ENCODE measurements around the gene SLC37A1.
A peak's percentile ranks its signal among the peaks of the same experiment; 100 is the strongest.

Gene SLC37A1

DNA sequence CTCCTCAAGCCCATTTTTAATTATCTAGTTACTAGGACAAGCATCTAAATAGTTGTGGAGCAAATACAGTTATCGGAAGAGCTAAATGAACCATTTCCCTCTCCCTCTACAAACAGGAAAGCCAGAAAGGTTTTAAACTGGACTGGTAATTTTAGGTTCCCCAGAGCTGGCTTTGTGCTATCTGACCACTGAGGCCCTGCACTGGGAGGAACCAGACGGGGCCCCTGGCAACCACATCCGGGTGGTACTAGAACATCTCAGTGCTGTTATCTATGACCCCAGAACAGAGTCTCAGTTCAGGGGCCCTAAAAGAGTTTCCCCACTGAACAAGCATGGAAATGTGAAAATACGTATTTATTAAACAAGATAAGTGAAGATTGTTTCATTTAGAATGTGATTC lies 9.9 kb upstream of the SLC37A1 start:
- H3K4me3 ChIP-seq (ENCODE audit: low read depth, low read length), result no peak overlapping the region

DNA sequence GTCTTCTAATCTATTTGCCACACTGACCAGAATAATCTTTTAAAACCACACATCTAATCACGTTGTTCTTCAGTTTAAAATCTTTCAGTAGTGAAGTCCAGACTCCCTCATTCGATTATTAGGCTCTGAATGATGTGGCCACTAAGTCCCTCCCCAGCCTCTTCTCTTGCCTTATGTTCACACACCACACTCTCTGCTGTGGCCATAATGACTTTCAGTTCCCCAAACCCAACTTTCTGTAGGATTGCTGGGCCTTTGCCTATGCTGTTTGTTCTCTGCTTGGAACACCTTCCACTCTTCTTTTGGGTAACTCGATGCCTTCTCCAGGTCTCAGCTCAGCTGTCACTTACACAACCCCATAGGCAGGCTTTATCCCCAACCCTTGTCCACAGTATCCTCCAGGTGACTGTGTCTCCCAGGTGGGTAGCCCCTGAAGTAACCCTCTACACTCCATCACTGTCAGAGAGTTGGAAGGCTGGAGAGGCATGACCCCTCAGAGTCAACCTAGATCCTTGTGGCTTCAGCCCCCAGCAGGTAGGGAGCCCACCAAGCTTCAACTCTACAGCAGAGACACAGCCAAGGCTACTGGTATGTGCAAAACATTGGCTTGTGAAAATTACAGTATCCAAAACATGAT lies 8.4 kb upstream of the SLC37A1 start:
- H3K4me3 ChIP-seq (ENCODE audit: low read depth, low read length), result no peak overlapping the region

DNA sequence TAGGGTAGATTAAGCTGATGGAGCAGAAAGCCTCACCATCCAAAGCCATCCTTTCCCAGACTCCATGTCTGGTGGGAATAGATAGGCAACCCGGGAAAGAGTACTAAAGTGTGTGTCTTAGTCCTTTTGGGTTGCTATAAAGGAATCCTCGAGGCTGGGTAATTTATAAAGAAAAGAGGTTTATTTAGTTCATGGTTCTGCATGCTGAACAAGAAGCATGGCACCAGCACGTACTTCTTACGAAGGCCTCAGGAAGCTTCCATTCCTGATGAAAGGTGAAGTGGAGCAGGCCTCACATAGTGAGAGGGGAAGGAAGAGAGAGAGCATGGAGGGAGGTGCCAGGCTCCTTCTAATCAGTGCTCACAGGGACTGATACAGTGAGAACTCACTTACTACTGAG lies 6.2 kb upstream of the SLC37A1 start:
- no peak overlapping the region for H3K4me3 ChIP-seq (ENCODE audit: low read depth, low read length)

DNA sequence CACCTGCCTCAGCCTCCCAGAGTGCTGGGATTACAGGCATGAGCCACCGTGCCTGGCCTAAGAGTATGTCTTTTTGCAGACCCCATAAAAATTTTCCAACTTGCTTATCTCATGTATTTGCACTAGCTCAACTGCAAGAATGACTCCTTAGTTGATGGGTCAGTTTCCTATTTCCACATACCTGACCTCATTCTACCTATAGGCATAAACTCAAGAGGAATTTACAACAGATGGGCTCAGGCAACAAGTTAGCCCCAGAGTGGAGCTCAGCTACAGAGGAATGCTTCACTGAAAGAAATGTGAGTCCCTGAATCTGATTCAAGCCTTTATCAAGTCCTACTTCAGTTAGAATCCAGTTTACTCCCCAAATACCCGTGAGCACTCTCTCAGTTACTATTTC lies 5.3 kb upstream of the SLC37A1 start:
- H3K4me3 ChIP-seq (ENCODE audit: low read depth, low read length), result no peak overlapping the region

DNA sequence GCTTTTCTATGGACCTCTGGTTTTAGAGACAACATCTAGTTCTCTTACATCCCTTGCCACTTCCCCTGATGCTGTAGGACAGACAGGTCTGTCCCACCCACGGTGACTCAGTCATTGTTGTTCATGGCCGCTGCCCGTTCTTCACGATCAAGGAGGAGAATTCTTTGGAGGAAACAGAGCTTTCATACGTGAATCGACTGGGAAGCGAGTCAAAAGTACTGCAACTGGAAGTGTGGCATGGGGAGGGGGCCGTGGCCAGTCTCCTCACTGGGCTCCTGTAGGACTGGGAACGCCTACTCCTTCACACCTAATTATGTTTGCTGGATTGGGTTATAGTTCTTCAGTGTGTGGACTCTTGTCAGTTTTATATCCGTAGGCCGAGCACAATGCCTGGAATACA lies 4.4 kb upstream of the SLC37A1 start:
- H3K4me3 ChIP-seq (ENCODE audit: low read depth, low read length), result no peak overlapping the region

DNA sequence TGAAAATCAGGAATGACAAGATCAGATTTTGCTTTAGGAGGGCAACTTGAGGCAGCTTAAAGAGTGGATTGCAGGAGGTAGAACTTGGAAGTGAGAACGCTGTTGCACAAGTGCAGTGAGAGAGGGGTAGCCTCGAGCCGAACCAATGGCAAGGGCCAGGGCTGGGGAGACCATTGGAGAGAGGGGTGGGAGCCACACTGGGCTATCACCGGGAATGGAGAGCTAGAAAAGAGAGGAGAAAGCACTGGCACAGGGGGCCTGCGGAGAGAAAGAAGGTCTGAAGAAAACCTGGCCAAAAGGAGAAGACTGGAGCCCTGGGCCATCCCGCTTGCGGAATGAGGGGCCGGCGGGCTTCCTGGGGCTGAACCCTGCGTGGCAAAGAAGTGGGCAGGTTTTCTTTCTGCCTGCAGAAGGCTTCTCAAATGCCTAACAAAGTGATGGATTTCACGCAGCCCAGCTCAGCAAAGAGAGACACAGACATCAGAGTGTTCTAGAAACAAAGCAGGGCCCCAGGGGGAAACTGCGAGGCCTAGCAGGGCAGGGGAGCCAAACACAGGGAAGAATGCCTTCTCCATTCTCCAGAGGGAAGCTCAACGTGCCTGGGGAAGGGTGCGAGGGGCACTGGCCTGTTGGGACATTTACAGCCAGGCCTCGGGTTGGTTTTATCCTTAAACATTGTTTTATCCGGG lies 1.2 kb upstream of the SLC37A1 start:
- no peak overlapping the region for H3K4me3 ChIP-seq (ENCODE audit: low read depth, low read length)

DNA sequence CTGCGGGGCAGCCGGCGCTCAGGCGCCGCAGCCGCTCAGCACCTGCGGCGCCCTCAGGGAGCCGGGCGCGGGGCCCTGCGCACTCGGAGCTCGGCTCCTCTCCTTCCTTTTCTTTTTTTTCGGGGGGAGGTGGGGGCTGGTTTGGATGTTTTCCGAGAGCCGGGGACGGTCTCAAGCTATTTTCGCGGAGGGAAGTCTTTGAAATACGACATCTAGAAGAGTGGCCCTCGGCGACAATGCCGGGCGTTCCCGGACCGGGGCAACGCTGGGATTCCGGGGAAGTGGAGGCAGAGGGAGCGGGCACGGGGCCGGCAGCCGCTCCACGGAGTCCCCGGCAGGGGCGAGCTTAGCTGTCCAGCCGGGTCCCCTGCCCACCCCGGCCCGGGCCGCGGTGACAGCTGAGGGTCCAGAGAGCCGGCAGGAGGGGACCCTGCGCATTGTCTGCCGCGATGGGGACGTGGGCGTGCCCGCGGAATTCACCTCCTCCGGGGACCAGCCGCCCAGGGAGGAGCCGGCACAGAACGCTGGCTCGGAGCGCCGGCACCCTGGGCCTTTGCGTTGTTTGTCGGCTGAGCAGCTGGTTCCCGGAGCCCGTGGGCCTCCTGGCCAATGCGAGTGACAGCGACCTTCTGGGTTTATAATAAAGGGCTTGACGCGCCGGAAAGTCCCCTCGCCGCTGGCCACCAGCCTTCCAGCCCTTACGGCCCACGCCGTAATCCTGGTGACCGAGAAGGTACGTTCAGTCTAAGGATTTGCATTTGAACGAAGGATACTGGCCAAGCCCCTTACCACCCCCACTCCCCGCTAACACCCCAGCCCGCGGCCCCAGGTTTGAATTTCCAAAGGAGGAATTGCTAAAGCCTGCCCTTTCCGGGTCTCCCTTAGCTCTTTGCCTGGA lies 582 bp downstream of the SLC37A1 start:
- H3K4me3 ChIP-seq (ENCODE audit: low read depth, low read length), result peak overlapping the region; percentile 51

DNA sequence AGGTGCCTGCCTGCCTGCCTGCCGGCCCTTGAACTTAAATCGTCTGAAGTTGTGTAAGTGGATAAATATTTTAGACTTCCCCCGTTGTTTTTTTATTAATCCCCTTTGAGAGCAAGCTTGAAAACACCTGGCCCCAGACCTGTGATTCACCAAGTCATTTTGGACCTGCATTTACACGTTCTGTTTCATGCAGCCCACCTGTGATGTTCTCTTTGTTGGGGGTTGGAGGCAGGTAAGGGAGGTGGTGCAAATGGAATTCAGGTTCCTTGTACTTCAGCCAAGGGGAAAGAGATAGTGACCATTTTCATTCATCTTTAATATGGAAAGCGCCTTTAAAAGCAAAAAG lies 1.2 kb downstream of the SLC37A1 start:
- H3K4me3 ChIP-seq (ENCODE audit: low read depth, low read length), result peak overlapping the region; percentile 51

DNA sequence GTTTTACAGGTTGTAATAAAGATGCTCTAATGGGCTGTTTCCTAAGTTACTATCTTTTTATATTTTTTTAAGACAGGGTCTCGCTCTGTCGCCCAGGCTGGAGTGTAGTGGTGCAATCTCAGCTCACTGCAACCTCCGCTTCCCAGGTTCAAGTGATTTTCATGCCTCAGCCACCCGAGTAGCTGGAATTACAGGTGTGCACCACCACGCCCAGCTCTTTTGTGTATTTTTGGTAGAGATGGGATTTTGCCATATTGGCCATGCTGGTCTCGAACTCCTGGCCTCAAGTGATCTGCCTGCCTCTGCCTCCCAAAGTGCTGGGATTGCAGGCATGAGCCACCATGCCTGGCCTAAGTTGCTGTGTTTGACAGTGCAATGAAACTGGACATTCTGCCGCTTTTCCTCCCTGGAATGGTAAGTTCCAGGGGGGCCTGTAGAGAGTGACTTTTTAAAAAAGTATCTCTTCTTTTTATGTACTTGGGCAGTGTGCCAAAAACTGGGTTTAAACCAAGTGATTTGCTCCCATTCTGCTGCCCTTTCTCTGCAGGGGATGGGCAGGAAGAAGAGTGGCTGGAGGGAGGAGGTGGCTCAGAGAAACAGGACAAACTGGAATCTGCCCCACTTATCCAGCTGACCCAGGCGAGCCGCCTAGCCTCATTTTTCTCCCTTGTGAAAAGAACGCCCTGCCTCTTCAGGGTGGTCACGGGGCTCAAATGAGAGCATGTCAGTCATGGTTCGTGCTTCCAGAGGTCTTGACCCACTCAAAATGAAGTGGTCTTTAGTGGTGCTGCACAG lies 2.3 kb downstream of the SLC37A1 start:
- H3K4me3 ChIP-seq (ENCODE audit: low read depth, low read length), result no peak overlapping the region

DNA sequence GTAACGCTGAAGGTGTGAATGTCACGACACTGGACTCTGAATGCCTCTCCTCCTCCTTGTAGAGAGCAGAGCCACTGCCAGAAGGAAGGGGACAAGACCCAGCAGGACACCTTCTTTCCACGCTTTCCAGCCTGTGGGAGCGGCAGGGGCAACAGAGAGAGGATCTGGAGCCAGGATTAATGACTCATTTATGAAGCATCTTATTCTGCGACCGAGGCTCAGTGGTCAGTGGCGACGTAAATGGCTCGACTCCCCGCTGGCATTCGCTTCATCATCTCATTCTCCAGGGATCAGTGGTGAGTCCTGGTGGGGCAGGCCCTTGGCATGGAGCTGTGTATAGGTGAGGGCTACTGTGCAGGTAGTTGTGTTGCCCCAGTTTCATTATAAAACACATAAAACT lies 4.6 kb downstream of the SLC37A1 start:
- no peak overlapping the region for H3K4me3 ChIP-seq (ENCODE audit: low read depth, low read length)

DNA sequence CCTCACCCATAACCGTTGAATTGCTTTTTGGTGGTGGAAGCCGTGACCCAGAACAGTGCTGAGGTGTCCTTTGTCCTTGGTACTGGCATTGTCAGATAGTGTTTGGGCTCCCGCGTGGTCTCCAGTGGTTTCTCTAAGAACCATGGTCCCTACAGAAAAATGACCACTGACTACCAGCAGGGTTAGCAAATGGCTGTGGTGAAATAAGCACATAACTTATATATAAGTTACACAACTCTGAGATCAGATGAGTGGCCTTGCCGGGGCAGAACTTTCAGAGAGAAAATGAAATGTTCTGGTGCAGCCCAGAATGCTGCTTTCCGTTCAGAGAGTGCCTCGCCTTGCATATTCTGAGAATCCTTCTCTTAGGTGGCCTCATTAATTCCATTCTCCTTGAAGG lies 5.0 kb downstream of the SLC37A1 start:
- no peak overlapping the region for H3K4me3 ChIP-seq (ENCODE audit: low read depth, low read length)

DNA sequence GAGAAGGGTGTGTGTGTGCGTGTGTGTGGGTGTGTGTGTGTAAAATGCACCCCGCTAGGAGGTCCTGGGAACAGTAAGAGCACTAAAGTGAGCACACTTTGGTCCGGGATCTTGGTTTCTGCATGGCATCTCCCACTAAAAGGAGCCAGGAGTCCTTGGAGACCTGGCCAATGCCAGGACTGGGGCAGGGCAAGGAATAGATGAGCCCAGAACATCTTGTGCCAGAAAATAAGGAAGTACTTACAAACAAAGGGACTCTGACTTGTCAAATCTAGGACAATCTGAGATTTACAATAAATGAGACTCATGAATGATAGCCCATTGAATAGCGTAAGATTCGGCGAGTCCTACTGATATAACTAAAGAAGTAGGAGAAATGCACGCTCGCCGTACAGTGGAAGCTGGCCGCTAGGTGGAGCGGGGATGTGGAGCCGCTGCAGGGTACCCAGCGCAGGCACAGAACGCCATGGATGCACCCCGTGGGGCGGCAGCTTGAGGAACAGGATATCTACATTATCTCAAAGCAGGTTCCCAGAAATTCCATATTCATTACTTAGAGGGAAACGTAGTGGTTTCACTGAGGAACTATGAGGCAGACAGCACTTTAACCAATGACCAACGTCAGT lies 7.1 kb downstream of the SLC37A1 start:
- no peak overlapping the region for H3K4me3 ChIP-seq (ENCODE audit: low read depth, low read length)

DNA sequence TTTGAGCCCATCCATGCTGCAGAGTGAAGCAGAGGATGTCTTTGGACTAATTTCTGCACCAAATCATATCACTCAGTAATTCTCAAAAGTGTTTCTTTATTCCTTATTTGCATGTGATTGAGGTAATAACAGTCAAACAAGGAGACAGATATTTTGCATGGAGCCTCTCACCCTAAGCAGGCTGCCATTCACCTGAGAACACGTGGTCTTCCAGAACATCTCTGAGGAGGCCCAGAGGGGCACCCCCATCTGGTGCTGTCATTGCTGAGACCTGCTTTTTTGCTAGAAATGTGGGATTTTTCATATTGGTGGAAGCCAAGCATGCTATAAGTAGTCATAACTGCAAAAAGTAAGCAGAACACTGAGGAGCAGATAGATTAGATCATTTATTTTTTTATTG lies 7.7 kb downstream of the SLC37A1 start:
- no peak overlapping the region for H3K4me3 ChIP-seq (ENCODE audit: low read depth, low read length)

DNA sequence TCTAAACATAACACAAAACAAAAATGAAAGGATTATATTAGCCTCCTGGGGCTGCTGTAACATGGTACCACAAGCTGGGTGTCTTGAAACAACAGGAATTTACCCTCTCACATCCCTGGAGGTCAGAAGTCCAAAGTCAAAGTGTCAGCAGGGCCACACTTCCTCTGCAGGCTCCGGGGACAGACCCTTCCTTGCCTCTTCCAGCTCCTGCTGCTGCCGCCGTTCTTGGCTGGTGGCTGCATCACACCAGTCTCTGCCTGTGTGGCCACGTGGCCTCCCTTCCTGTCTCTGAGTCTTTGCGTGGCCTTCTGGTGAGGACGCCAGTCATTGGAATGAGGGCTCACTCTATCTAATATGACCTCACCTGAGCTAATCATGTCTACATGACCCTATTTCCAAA lies 8.2 kb downstream of the SLC37A1 start:
- H3K4me3 ChIP-seq (ENCODE audit: low read depth, low read length), result no peak overlapping the region

DNA sequence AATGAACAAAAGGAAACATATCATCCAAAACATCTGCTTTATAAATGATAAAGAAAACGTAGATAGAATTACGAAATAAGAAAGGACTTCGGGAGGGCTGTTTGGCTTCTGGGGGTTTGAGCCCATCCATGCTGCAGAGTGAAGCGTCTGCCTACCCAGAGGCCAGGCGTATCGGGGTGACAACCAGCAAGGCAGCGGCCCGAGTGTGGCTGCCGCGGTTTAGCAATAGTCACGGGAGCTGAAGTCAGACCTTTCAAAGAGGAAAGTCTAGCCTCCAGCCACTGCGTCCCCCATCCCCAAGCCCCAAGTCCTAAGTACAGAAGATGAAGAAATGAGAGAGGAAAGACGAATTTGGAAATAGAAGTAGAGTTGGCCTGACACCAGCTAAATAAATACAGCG lies 8.6 kb downstream of the SLC37A1 start:
- no peak overlapping the region for H3K4me3 ChIP-seq (ENCODE audit: low read depth, low read length)

DNA sequence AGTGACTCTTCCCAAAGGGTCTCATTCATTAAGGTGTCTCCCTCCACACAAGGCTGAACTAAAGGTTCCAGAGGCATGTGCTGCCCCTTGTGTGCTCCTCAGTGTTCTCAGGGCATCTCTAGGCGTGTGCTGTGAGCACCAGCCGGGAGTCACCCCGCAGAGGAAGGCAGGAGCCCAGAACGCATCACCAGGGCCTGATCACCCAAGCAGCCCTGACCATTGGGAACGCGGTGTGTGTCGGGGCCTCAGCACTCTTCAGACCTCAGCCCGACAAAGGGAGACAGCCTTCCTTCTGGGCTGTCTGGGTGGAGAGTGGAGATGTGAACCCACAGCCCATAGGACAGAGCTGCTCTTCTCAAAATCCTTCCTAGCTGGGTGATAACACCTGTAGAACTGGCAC lies 9.1 kb downstream of the SLC37A1 start:
- H3K4me3 ChIP-seq (ENCODE audit: low read depth, low read length), result no peak overlapping the region

DNA sequence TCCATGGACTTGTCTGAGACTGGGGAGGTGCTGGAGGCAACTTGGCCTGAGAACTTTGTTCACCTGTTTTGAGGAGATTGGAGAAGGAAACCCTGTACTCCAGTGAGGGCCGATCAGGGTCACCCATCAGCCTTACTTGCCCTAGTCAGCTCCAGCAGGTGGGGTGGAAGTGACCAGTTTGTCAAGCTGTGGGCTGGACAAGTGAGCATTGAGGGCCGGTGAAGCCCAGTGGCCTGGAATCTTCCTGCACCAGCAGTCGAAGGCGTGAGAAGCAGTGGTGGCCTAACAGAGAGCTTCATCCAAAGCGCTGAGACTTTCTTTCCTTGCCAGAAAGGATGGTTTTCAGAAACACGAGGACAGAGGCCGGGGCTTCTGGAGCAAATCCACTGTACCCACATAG lies 9.6 kb downstream of the SLC37A1 start:
- no peak overlapping the region for H3K4me3 ChIP-seq (ENCODE audit: low read depth, low read length)

DNA sequence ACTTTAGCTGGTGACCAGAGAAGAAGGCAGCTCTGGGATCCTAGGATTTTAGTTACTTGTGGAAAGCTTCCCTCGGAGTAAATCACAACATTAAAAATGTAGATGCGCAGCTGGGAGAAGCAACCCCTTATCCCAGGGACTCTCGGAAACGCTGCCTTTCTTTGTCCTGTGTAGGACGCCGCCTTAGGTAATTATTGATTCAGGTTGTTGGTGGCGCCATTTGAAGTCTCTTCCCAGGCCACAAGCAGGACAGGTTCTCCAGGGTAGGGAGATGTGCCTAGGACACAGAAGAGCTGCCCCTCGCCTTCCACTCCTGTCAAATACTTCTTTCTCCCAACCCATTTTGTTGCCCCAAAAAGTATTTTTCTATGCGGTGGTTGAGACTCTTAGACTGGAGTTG lies 10.3 kb downstream of the SLC37A1 start:
- no peak overlapping the region for H3K4me3 ChIP-seq (ENCODE audit: low read depth, low read length)

DNA sequence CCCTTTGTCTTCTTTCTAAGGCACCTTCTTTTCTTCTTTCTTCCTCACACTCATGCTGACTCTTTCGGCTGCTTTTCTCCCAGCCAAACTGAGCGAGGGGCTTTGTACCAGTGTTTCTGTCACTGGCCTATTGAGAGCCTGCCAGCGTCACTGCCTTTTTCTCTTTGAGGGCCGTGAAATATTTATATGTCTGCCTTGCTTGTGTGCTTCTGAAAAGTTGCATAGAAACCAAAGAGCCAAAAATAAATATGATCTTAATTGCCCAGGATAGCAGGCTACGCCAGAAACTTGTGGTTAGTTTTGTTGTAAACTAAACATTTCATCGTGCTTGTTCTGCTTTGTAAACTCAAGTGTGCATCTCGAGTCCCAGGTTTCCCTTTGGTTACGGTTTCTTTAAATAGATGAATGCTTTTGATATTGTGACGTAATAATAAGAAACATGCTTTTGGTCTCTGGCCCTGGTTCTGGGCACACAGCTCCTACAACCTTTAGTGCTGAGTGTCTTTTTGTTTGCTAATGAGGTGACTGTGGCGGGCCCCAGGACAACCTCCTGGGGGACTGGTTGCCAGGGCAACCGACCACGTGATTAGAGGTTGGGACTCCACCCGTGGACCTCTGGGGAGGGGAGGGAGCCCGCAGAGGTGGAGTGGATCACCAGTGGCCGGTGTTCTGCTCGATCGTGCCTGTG lies 10.8 kb downstream of the SLC37A1 start:
- no peak overlapping the region for H3K4me3 ChIP-seq (ENCODE audit: low read depth, low read length)

DNA sequence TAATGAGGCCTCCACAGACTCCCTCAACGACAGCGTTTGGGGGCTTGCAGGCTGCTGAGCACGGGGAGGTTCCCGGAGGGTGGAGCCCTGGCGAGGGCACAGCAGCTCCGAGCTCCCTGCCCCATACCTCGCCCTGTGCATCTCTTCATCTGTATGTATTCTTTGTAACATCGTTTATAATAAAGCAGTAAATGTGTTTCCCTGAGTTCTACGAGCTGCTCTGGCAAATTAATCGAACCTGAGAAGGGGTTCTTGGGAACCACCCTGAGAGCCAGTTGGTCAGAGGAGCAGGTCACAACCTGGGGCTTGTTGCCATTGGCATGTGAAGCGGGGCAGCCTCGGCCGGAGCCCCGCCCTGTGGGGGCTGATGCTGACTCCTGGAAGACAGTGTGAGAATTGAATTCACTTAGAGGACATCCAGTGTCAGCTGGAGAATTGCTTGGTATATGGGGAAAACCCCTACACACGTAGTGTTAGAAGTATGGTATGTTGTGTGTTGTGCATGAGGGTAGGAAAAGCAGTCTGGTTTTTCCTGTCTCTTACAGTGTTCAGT lies 11.5 kb downstream of the SLC37A1 start:
- H3K4me3 ChIP-seq (ENCODE audit: low read depth, low read length), result no peak overlapping the region

All from iPS-11a (cell line).